Measurements from ENCODE around the gene UTS2.

The UTS2 gene

GRCh38 chr1:7862211-7863060 lies 9.6 kb upstream of the UTS2 start:
- no peak for DNase-seq (ENCODE audit: low spot score)

GRCh38 chr1:7861452-7861851 lies 8.6 kb upstream of the UTS2 start:
- DNase-seq (ENCODE audit: low spot score): no peak

- DNase-seq (ENCODE audit: low spot score): no peak
Measured at GRCh38 chr1:7860130-7860529, 7.3 kb upstream of the UTS2 start.

- DNase-seq (ENCODE audit: low spot score): no peak
Measured at GRCh38 chr1:7859406-7859805, 6.5 kb upstream of the UTS2 start.

GRCh38 chr1:7857985-7858384 lies 5.1 kb upstream of the UTS2 start:
- no peak for DNase-seq (ENCODE audit: low spot score)

GRCh38 chr1:7857000-7857399 lies 4.1 kb upstream of the UTS2 start:
- DNase-seq (ENCODE audit: low spot score): no peak

GRCh38 chr1:7856345-7856744 lies 3.5 kb upstream of the UTS2 start:
- no peak for DNase-seq (ENCODE audit: low spot score)

GRCh38 chr1:7853684-7854026 lies 790 bp upstream of the UTS2 start:
- DNase-seq (ENCODE audit: low spot score): no peak

GRCh38 chr1:7850786-7851185 lies 2.1 kb downstream of the UTS2 start:
- DNase-seq (ENCODE audit: low spot score): no peak

- DNase-seq (ENCODE audit: low spot score): peak; percentile 62
Measured at GRCh38 chr1:7847599-7847998, 5.3 kb downstream of the UTS2 start.

GRCh38 chr1:7846656-7847055 lies 6.2 kb downstream of the UTS2 start:
- DNase-seq (ENCODE audit: low spot score): no peak

GRCh38 chr1:7845761-7846160 lies 7.1 kb downstream of the UTS2 start:
- no peak for DNase-seq (ENCODE audit: low spot score)

GRCh38 chr1:7842517-7842916 lies 10.3 kb downstream of the UTS2 start:
- DNase-seq (ENCODE audit: low spot score): no peak

GRCh38 chr1:7839526-7839925 lies 13.3 kb downstream of the UTS2 start:
- no peak for DNase-seq (ENCODE audit: low spot score)

- DNase-seq (ENCODE audit: low spot score): no peak
Measured at GRCh38 chr1:7838714-7839113, 14.2 kb downstream of the UTS2 start.

GRCh38 chr1:7833035-7833434 lies 19.8 kb downstream of the UTS2 start:
- DNase-seq (ENCODE audit: low spot score): no peak

- DNase-seq (ENCODE audit: low spot score): no peak
Measured at GRCh38 chr1:7831458-7831857, 21.4 kb downstream of the UTS2 start.

GRCh38 chr1:7827126-7827955 lies 25.5 kb downstream of the UTS2 start:
- no peak for DNase-seq (ENCODE audit: low spot score)

GRCh38 chr1:7826363-7826762 lies 26.5 kb downstream of the UTS2 start:
- DNase-seq (ENCODE audit: low spot score): no peak

- DNase-seq (ENCODE audit: low spot score): no peak
Measured at GRCh38 chr1:7824701-7825100, 28.2 kb downstream of the UTS2 start.

- no peak for DNase-seq (ENCODE audit: low spot score)
Measured at GRCh38 chr1:7821282-7821681, 31.6 kb downstream of the UTS2 start.

- DNase-seq (ENCODE audit: low spot score): no peak
Measured at GRCh38 chr1:7813677-7814373, 39.0 kb downstream of the UTS2 start.

- DNase-seq (ENCODE audit: low spot score): no peak
Measured at GRCh38 chr1:7811476-7811875, 41.4 kb downstream of the UTS2 start.

All from GM03348 (cell line).